HEK293T (cell line): ENCODE data around the gene KCNC1.

Experiments
- FOXA1 ChIP-seq: fragments of 450-650 bp; IDR thresholded peaks from 2 replicates; pipeline ENCODE4 v1.6.1; 2016; ENCODE audit warnings: mild to moderate bottlenecking
- FOXK2 ChIP-seq: fragments of 450-650 bp; IDR thresholded peaks from 2 replicates; pipeline ENCODE4 v1.6.1; 2016; ENCODE audit warnings: mild to moderate bottlenecking

DNA sequence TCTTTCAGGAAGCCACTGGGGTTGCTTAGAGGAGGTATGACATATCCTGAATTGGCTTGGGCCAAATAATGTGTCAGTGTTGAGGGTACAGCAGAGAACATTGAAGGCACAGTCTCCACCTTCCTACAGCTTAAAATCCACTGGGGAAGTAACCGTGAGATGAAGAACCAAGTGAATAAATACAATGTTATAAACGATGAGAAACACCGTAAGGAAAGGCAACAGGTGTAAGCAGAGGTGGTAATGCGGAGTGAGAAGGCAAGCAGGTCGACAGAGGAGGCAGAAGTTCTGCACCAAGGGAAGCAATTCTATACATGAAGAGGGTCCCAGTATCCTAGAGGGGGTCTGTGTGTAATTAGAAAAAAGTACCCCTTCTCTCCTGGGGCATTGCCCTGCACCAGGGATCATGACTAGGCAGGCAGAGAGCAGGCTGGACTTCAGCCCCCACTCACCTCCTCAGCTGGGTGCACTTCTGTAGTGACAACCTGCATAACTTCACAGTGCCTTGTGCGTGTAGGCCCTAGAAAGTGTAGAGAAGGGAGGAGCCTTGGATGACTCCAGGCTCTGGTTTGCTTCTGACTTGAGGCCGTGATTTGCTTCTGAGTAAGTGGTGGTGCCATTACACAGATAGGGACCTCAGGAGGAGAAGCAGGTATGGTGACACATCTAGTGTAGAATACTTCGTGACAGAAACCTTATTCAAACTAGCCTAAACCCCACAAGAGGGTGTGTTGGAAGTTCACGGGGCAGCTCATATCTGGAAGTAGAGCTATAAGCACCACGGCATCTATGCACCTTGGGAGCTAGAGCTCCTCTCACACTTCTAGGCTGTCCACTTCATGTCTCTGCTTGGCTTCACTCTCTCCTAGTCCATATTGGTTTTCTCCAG lies 10.3 kb upstream of the KCNC1 start:
- no peak for TF ChIP-seq FOXA1
- no peak for TF ChIP-seq FOXK2
